HL-60/S4 treated with retinoic acid at 250 ng/mL for 4 days and 3 days (cell line): ENCODE measurements around the gene NBEA.
"Not testable (repeated sequence)": the region's sequence is repeated elsewhere in the genome, so short reads cannot be mapped to it uniquely, and the experiment has no call there.

Experiments used
- in situ Hi-C: fragments of 300-500 bp; cut with MboI; formaldehyde crosslinking; loops from 2 replicates; pipeline ENCODE4 v1.7.0; 2022; ENCODE audit warnings: low sequenced_read_pairs

Gene NBEA

DNA sequence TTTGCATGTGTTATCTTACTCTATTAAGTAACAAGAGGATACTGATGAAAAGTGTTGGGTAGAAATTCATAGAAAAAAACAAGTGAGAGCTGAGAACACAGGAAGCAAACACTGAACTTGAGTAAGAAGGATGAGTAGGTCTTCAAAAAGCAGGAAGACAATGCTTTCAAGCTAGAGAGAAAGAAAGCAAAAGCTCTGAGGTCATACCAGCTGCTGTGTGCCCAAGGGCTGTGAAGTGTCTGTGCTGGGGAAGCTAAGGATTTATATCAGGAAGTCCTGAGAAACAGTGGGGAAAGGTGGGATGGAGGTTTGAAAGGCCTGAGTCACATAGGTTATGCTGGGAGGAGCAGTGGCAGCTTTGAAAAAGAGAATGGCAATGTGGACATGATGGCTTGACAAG lies 679.9 kb downstream of the NBEA start:
- in situ Hi-C loops = no loop called here

DNA sequence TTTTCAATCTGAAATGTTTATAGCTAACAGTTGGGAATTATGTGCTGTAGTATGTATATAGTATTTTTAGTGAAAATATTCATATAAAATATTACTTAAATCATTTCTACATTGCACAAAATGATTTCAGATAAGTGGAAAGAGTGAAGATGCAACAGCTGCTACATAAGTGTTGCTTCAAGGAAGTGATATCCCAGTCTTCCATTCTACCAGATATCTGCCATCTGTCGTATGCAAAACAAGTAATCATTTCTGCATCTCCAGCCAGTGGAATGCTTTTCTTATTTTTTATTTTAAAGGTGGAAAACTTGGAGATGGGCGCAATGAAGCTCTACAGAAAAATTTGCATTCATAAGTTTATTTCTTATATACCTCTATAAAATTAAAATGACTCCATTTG lies 687.0 kb downstream of the NBEA start:
- in situ Hi-C loops = no loop called here

DNA sequence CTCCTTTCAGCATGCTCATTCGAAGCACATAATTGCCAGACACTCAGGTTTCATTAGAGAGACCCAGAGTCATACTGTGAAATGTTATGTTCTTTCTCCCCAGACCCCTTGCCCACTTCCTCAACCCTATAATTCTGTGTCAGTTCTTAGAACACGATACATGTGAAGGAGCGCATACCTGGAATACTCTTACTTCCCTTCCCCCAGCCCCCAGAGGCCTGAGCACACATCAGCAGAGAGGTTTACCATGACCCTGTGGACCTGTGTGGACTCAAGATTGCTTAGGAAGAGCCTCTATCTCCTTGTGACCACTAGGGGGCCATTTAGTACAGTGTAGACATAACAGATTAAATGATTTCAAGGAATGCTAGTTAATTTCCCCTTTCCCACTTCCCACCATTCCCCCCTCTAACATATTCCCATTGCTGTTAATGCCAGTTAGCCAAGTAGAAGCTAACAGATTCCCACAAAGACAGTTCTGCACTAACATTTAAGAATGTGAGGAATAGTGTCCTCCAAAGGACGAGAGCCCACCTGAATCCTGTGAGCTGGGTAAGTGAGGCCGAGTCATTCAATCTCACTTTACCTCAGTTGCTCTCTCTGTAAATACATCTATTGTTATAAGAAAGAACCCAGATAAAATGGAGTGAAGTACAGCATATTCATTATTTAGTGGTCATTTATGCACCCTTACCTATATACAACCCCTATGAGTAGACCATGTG lies 688.6 kb downstream of the NBEA start:
- in situ Hi-C loops = no loop called here

DNA sequence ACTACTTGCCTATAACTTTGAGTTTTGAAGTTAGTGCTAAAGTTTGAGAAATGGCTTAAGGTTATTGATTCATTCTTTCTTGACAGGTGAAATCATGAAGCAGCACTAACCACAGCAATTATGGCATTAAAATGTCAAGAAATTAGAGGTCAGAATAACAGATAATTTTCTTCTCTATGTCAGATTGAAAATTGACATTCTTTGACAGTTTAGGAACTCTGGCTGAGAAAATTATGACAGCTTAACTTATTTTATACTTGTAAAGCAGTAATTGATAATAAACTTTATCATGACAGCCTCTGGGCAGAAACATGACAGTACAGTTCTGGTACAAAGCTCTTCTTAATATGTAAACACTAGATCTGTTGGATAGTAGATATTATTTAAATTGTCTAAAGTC lies 689.6 kb downstream of the NBEA start:
- in situ Hi-C loops = no loop called here

DNA sequence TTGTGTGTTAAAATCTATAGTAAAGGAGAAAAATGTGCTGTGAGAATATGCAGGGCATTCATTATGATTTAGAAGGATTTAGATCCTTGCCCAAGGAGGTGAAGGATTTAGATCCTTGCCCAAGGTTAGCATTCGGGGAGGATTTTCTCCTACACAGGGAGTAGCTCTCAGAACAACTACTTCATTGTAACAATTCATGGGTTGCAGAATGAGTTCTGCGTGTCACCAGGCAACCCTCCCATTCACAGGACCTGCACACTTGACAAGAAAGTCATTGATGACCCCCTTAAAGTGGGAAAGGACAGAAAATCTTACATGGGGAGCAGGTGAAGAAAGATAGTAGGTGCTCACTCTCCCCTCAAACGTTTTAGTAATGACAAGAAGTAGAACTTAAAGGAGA lies 701.6 kb downstream of the NBEA start:
- in situ Hi-C loops = no loop called here

DNA sequence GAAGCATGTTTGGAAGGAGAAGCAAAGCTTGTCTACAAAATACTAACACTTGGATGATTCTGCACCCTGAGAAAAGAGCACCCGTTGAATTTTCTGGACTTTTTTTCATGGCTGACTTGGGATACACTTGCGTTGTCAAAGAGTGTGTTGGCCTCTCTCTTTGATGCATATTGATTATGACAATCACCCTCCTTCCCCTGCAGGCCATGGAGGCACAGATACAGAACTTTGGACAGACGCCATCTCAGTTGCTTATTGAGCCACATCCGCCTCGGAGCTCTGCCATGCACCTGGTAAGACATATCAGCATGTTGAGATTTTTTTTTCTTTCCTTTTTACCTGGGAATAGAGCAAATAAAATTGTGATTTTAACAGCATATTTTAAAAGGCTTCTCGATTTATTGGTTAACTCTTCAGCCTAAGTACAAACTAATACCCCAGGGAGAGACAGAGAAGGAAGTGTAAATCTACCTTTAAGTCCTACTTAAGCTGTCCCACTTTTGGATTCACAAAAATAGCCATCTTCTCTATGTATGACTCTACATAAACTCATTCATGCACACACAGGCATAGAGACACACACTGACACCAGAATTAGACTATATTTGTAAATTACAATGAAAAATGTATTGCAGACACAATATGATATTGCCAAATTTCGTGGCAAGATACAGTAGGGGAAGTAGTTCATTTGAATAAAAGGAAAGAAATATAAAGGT lies 704.1 kb downstream of the NBEA start:
- in situ Hi-C loops = no loop called here

DNA sequence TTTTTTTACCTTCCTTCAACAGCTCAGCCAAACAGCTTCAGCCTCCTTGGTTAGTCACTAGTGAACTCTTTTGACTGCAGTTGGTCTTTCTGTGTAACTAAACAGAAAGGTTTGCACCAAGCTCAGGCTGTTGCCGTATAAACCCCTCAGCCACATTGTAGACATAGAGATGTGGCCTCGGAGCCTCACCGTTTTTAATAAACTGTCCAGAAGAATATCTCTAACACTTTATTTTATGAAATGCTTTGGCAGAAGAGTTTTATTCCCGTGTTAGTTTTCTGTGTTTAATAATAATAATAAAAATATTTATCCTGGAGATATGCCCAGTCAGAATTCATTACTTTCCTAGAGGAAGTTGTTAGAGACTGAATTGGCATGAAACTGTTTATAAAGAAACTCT lies 706.1 kb downstream of the NBEA start:
- in situ Hi-C loops = no loop called here

DNA sequence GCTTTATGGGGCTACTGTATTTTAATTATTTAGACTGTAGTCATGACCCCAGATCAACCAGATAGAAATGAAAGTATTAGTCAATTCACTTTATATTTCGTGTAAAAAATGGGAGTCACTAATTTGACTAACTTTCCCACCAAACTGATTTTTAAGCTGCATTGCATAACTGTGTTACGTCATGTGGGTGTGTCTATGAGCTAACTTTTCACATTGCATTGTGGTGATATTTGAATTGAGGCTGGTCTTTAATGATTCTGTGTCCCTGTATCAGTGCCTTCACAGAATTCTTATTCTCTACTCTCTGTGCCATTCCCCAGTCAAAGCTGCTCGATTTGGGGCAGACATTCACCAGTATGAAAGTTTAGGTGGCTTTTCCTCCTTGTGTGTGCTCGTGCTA lies 707.1 kb downstream of the NBEA start:
- in situ Hi-C loops = no loop called here

DNA sequence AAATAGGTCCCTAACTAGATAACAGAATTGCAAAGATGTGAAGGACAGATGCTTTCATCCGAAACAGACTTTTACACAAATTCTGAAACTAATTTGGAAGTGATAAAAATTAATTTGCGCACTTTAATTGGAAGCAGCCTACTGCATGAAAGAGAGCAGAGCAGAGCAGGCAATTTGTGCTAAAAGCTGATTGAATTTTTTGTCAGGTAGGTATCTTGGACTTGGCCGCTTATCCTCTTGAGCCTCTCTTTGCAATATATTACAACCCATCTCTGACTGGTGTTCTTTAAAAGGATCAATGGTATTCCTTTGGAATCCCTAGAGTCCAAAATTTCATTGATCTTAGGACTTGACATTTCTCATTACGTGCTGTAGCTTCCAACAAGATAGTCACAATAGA lies 717.7 kb downstream of the NBEA start:
- in situ Hi-C loops = no loop called here

DNA sequence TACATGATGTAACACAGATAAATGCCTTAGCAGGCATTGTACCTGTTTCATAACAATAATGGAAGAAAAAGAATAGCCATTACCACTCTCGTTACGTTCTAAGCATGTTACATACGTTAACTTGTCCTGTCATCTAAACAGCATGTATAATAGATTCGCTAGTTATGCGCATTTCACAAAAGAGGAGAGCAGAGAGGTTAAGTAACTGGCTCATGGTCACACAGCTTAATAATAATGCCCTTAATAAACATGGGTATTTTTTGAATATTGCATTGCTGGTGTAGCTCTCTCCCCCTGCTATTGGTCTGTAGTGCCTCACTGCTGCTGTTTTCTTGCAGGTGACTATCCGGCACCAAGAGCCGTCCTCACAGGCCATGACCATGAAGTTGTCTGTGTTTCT lies 722.7 kb downstream of the NBEA start:
- in situ Hi-C loops = no loop called here

DNA sequence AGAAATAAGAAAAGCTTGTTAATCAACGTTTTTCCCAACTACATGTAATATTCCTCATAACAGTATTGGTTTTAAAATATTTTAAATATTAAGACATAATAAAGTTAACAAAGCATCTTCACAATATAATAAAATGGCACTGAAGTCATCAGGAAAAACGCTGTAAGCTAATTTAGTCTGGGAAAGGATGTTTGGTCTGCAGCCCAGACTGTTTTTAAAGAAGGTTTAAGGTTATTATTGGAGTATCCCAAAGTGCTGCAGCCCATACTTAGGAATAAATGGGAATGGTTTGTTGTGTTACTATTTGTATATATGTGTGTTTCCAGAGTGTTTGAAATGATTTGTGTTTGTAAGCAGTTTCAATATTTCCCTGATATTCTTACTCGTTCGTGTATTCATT lies 727.3 kb downstream of the NBEA start:
- in situ Hi-C loops = no loop called here

DNA sequence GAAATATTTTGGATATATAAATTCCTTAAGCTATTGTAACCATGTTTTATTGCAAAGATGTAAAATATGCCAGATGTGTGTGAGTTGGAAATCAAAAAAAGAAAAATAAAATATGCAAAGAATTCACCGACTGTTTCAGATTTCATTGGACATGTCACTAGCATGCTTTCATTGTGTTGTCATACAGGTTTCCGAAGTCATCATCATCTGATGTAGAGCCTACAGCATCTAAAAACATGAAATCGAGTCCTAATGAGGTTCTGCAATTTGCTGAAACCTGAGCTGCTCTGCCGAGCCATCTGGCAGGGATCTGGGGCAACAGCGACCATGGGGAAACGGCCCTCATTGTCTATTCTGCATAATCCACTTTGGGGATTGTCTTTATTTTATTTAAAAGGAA lies 730.5 kb downstream of the NBEA start:
- in situ Hi-C loops = no loop called here

DNA sequence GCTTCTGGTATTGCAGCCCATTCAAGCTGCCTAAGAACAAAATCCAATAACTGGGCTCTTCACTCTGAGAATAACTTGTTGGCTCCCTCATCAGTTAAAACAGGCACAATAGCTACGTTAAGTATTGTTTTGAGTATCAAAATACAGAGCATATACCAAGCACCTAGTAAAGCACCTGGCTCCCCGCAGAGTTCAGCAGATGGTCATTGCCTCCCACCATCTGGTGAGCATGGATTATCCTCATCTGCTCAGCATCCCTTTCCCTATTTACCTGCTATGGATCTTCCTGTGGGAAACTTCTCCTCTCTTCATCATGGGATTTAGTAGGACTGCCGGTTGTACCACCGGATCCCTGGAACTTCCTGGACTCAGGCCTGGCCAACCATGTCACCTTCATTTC lies 733.6 kb downstream of the NBEA start:
- in situ Hi-C loops = no loop called here

DNA sequence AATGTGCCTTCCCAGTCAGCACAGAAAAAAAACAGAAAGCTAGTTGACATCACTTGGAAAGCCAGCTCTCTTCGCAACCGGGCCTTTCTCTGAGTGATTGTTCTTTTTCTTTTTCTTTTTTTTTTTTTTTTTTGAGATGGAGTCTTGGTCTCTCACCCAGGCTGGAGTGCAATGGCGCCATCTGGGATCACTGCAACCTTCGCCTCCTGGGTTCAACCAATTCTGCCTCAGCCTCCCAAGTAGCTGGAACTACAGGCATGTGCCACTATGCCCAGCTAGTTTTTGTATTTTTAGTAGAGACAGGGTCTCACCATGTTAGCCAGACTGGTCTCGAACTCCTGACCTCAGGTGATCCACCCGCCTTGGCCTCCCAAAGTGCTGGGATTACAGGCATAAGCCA lies 735.8 kb downstream of the NBEA start:
- in situ Hi-C loops = not testable (repeated sequence)

DNA sequence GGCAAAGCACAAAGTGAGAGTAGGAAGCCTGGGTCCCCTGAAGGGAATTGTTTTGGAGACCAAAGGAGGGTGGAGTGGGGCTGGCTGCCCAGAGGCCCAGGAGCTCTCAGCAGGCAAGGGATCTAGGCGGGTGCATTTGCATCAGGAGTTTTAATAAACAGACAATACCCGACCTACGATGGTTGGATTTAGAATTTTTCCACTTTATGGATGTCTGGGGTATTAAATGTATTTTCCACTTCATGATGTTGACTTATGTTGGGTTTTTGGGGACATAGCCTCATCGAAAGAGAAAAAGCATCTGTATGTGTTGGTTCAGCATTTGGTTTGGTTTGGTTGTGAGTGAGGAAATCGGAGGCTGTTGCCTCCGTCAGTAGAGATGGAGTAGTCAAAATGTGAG lies 739.6 kb downstream of the NBEA start:
- in situ Hi-C loops = no loop called here

DNA sequence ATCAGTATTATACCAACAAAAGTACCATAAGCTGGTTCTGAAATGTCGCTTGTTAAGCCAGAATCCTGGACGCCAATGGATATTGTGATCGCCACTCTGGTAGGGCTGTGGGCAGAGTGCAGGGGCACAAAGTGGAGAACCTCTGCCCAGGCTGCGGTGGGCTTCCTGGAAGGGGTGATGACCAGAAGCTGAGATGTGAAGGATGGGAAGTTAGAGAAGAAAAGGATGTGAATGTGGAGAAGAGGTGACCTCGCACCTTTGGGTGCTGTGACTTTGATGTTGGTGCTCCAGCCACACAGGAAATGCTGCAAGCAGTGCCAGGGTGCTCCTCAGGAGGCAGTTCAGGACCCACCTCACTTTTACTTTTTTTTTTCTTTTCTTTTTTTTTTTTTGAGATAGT lies 742.4 kb downstream of the NBEA start:
- in situ Hi-C loops = no loop called here

DNA sequence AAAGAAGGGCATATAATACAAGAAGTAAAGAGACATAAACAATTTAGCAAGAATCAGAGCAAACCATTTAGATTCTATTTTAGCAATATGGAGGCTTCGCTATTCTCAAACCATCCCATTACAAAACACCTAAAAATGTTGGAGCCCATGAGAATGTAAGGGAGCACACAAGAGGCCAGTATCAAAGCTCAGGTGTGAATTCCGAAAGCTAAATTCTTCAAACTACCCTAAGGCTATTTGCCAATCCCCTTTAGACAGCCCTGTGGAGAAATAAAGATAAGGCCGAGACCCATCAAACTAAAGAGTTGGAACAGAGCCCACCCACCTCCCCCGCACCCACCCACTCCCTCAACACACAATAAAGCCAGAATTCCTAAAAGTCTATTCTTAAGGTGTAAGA lies 745.3 kb downstream of the NBEA start:
- in situ Hi-C loops = no loop called here

DNA sequence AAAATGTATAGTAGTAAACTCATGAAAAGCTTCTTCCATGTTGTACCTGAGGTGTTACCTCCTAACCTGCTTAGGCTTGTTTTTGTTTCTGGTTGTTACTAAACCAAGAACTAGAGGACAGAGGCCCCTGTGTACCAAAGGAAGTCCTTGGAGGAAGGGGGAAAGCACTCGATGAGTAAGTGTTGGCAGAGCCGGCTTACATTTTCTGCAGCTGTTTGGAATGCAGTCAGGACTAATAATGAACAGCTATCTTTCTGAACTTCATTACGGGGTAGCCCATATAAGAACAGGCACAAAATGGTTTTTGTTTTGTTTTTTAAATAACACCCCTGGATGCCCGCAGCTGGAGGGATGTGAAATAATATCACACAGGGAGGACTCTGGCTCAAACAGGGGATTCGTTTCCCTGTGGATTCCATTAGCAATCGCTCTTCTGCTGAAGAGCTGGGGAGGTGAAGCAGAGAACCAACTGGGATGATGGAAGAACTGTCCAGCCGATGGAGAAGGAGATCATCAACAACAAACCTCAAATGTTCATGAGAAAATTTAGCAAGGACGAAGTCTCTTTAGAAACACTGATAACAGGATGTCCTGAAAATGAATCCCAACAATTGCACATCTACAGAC lies 748.6 kb downstream of the NBEA start:
- in situ Hi-C loops = no loop called here

DNA sequence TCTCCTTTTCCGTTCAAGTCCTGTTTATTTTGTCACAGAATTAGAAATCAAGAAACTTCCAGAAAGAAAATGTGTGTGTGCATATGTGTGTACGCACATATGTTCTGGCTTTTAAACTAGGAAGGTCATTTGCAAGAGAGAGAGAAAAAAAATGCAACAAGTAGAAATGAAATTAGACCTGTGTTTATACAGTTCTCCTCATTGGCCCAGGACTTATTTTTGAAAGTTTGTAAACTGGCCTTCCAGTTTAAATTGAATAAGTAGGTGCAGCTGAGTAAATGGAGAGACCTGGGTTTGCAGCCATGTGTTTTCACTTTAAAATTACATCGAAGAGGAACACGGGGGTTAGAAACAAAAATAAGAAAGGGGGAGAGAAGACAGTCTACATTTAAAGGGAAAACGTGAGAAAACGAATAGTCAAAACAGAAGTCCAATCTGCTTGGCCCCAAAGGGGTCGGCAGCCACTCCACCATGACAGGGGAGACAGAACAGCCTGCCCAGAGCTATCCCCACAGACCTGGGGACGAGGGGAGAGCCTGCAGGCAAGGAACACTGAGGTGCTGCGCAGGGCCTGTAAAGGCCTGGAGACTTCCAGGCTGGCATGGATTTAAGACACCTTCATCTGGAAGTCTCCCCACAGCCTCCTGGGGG lies 751.2 kb downstream of the NBEA start:
- in situ Hi-C loops = no loop called here

DNA sequence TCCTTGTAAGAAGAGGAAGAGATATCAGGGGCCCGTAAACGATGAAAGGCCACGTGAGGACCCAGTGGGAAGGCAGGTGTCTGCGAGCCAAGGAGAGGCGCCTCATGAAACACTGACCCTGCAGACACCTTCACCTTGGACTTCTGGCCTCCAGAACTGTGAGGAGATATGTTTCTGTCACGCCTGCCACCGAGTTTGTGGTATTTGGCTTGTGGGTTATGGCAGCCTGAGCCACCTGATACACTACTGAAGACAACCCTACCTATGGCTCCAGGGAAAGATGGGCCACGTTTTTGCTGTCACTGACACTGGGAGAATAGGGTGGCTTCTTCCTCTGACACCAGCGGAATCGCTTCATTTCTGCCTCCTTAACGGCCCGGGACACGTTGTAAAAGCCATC lies 752.0 kb downstream of the NBEA start:
- in situ Hi-C loops = no loop called here

DNA sequence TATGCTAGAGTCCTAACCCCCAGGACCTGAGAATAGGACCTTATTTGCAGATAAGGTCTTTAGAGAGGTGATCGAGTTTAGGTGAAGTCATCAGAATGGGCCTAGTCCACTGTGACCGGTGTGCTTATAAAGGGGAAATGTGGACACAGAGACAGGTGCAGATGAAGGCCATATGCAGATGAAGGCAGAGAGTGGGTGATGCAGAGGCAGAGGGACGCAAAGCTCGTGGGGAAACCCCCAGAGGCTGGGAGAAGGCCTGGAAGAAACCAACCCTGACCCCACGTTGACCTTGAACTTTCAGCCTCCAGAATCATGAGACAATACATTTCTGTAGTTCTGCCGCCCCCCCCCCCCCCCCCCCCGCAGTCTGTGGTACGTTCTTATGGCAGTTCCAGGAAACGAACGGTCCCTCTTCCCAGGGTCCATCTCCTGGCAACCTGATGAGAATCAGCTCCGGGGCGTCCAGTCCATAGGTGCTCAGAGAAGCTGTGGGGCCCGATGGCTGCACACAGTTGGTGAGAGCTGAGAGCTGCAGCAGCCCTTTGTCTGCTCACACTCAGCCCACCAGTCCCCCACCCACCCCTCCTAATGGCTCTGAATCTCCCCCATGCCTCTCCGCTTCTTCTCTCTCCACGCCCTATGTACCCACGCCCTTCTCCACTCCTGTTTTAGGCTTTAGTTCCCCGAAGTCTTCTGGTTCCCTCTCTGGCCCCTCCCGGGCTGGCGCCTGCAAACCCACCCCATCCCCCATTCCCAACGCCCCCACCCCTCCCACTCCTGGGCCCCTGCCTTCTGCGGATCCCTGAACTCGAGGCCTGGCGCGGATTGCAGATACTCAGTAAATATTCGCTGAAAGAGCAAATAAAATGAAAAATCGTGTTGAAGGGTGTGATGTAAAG lies 752.7 kb downstream of the NBEA start:
- in situ Hi-C loops = no loop called here
